GM19099 (cell line): Measurements from ENCODE around the gene POU2F1.

ENCODE experiments used
- POLR2A ChIP-seq: IDR thresholded peaks from 3 replicates; pipeline ENCODE4 v1.6.1; 2011; ENCODE audit warnings: low read depth; ENCODE audit not compliant: insufficient read length; ENCODE audit errors: extremely low read depth

Gene POU2F1

GRCh38 chr1:167357305-167357704, 136.6 kb downstream of the POU2F1 start:
- TF ChIP-seq POLR2A: no peak

GRCh38 chr1:167359295-167359694, 138.6 kb downstream of the POU2F1 start:
- no peak for TF ChIP-seq POLR2A

- no peak for TF ChIP-seq POLR2A
Measured at GRCh38 chr1:167360120-167360519, 139.4 kb downstream of the POU2F1 start.

GRCh38 chr1:167362638-167363037, 142.0 kb downstream of the POU2F1 start:
- no peak for TF ChIP-seq POLR2A

GRCh38 chr1:167364826-167365225, 144.1 kb downstream of the POU2F1 start:
- no peak for TF ChIP-seq POLR2A

GRCh38 chr1:167365360-167365759, 144.7 kb downstream of the POU2F1 start:
- no peak for TF ChIP-seq POLR2A

- no peak for TF ChIP-seq POLR2A
Measured at GRCh38 chr1:167367705-167368104, 147.0 kb downstream of the POU2F1 start.

- TF ChIP-seq POLR2A: no peak
Measured at GRCh38 chr1:167369175-167369574, 148.5 kb downstream of the POU2F1 start.

GRCh38 chr1:167369933-167370332, 149.2 kb downstream of the POU2F1 start:
- TF ChIP-seq POLR2A: no peak

- TF ChIP-seq POLR2A: no peak
Measured at GRCh38 chr1:167371030-167371429, 150.3 kb downstream of the POU2F1 start.

- no peak for TF ChIP-seq POLR2A
Measured at GRCh38 chr1:167373398-167373797, 152.7 kb downstream of the POU2F1 start.

GRCh38 chr1:167373986-167374385, 153.3 kb downstream of the POU2F1 start:
- TF ChIP-seq POLR2A: no peak

GRCh38 chr1:167375949-167376348, 155.3 kb downstream of the POU2F1 start:
- no peak for TF ChIP-seq POLR2A

- TF ChIP-seq POLR2A: no peak
Measured at GRCh38 chr1:167387251-167387910, 166.7 kb downstream of the POU2F1 start.

- no peak for TF ChIP-seq POLR2A
Measured at GRCh38 chr1:167388976-167389375, 168.3 kb downstream of the POU2F1 start.

GRCh38 chr1:167392200-167392696, 171.6 kb downstream of the POU2F1 start:
- no peak for TF ChIP-seq POLR2A
